Activated gamma-delta T cell (primary cell): ENCODE results near the gene PABPC1L.

ENCODE experiments used
- DNase-seq: peaks from one replicate; lab custom pipeline; 2025; lab: John Stamatoyannopoulos, UW

PABPC1L gene

DNA sequence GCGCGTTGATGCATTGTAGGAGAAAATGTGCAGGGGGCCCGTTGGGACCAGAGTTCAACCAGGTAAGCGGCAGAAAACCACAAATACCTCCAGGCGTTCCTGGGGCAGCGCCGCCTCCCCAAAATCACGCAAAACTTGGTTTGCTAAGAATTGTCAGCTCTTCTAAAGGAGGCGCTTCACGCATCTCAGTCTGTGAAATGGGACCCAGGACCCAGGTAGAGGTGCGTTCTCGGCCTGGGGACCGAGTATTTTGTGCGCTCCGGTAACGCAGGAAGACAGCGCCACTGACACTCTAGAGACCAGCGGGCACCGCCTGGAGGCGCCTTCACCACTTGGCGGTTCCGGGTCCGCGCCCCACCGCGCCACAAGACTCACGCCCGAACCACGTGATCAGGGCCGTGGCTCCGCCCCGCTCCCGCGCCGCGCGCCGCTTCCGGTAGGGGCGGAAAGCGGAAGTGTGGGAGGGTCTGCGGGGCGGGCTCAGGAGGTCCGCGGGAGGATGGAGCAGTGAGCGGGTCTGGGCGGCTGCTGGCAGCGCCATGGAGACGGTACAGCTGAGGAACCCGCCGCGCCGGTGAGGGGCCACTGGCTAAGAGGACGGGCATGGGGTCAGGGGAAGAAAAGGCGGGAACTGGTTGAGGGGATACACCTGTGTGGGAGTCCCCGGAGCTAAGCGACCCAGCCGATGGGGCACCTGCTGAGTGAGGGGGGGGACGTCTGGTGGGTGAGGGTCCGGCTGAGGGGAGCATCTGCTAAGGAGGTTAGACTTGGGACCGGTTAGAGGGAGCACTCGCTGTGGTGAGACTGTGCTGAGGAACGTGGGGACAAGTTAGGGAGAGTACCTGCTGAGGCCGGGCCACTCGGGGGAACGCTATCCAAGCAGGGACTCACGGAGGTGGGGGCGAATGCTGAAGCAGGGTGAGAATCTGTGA, 56.4 kb downstream of the PABPC1L start, which contains the start of gene STK4:
TSS of gene STK4 (plus strand) at position 483 of the 932 bp plus-strand sequence. CDS start at position 540, 57 bp downstream.
- DNase-seq = peak; percentile 96

- no peak for DNase-seq
Measured at GRCh38 chr20:44967207-44967807, 57.4 kb downstream of the PABPC1L start.

GRCh38 chr20:44969300-44969894, 59.5 kb downstream of the PABPC1L start:
- no peak for DNase-seq

GRCh38 chr20:44970243-44970757, 60.4 kb downstream of the PABPC1L start:
- no peak for DNase-seq

DNA sequence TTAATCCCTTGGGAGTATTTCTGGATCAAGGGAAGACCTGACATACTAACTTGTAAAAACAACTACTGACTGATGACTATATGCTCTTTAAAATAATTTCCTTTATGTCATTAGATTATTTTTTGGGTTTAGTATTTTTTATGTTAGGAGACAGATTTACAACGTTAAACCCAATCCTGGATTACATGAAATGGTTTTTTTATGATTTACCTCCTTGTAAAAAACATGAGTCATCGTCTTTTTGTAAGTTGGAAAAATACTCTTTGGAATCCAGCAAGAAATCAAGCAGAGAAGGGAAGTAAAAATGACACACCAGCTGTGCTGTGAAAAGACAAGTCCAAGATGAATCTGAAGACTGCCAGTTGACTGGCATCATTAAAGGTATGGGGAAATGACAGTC, 63.2 kb downstream of the PABPC1L start:
- no peak for DNase-seq

DNA sequence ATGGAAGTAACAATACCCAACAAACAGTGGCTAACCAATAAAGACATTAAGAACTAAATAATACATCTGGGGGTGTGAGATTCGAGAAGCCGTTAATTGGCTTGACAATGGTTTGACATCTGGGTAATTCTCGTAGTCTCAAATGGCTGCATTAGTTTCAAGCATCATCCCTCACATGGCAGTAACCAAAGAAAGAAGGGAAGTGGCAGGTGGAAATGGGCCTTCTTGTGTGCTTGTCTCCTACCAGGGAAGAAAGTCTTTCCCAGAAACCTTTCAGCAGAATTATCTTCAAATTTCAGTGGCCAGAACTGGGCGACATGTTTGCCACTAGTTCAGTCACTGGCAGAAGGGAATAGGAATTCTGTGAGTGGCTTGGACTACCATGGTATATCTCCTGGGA, 66.8 kb downstream of the PABPC1L start:
- no peak for DNase-seq

GRCh38 chr20:44979090-44979621, 69.3 kb downstream of the PABPC1L start:
- no peak for DNase-seq

- no peak for DNase-seq
Measured at GRCh38 chr20:44981736-44982406, 72.0 kb downstream of the PABPC1L start.

GRCh38 chr20:44983093-44983674, 73.3 kb downstream of the PABPC1L start:
- DNase-seq = no peak

DNA sequence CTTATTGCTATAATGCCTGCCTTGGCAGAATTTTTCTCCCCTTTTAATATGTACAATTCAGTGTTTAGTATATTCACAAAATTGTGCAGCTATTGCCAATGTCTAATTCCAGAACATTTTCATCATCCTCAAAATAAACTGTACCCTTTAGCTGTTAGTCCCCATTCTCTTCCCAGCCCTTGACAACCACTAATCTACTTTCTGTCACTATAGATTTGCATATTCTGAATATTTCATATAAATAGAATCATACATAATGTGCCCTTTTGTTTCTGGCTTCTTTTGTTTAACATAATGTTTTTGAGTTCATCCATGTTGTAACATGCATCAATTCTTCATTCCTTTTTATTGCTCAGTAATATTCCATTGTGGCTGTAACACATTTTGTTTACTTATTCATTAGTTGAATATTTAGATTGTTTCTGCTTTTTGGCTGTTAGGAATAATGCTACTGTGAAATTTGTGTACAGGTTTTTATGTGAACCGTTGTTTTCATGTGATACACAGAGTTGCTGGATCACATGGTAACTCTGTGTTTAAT, 78.8 kb downstream of the PABPC1L start:
- no peak for DNase-seq
